Neural progenitor cell (in vitro differentiated cells): ENCODE data around the gene TMEM101. TPM values are rescaled to one million over a fixed set of nuclear protein-coding genes. Genes with fewer than 3 reads are reported as not detected.

Experiments used
- DNase-seq: peaks from one replicate; pipeline ENCODE4 v3.0.0-alpha.2; 2016; ENCODE audit warnings: low spot score
- H2AFZ ChIP-seq: fragments of 200-600 bp; sonication (generic); replicated peaks from 2 replicates; pipeline ENCODE4 v1.6.1; 2016; ENCODE audit warnings: antibody characterized with exemption
- H3F3A ChIP-seq: fragments of 200-600 bp; sonication (generic); 2 replicates; pipeline ENCODE4 v1.6.1; 2016; ENCODE audit warnings: antibody characterized with exemption, low read depth
- H3K27ac ChIP-seq: fragments of 200-600 bp; sonication (generic); 2 replicates; pipeline ENCODE4 v1.5.1; 2016; ENCODE audit warnings: mild to moderate bottlenecking
- H3K27me3 ChIP-seq: fragments of 200-600 bp; sonication (generic); 2 replicates; pipeline ENCODE4 v1.6.1; 2016; ENCODE audit warnings: mild to moderate bottlenecking, moderate library complexity
- H3K36me3 ChIP-seq: fragments of 200-600 bp; sonication (generic); 2 replicates; pipeline ENCODE4 v1.5.1; 2016
- H3K4me1 ChIP-seq: fragments of 200-600 bp; sonication (generic); 2 replicates; pipeline ENCODE4 v1.6.1; 2016; ENCODE audit warnings: mixed run types
- H3K4me2 ChIP-seq: fragments of 200-600 bp; sonication (generic); 2 replicates; pipeline ENCODE4 v1.6.1; 2016
- H3K4me3 ChIP-seq: fragments of 200-600 bp; sonication (generic); 2 replicates; pipeline ENCODE4 v1.5.1; 2016
- H3K79me2 ChIP-seq: fragments of 200-600 bp; sonication (generic); 2 replicates; pipeline ENCODE4 v1.6.1; 2016; ENCODE audit warnings: low read depth
- H3K9ac ChIP-seq: fragments of 200-600 bp; sonication (generic); 2 replicates; pipeline ENCODE4 v1.6.1; 2016
- H3K9me3 ChIP-seq: fragments of 200-600 bp; sonication (generic); 2 replicates; pipeline ENCODE4 v1.5.1; 2016; ENCODE audit warnings: low read depth
- H4K20me1 ChIP-seq: fragments of 200-600 bp; sonication (generic); 2 replicates; pipeline ENCODE4 v1.6.1; 2016; ENCODE audit warnings: low read depth
- H3K27ac Mint-ChIP-seq: 3 replicates; pipeline ENCODE4 v1.8.0; 2021; ENCODE audit warnings: mixed read lengths
- H3K27me3 Mint-ChIP-seq: 2 replicates; pipeline ENCODE4 v1.8.0; 2022; ENCODE audit warnings: low read depth, mild to moderate bottlenecking, inconsistent platforms, moderate library complexity, mixed read lengths; ENCODE audit not compliant: insufficient read depth
- H3K36me3 Mint-ChIP-seq: 3 replicates; pipeline ENCODE4 v1.8.0; 2021; ENCODE audit warnings: mixed read lengths
- H3K4me1 Mint-ChIP-seq: 3 replicates; pipeline ENCODE4 v1.8.0; 2021; ENCODE audit warnings: mixed read lengths
- H3K4me3 Mint-ChIP-seq: 3 replicates; pipeline ENCODE4 v1.8.0; 2021; ENCODE audit warnings: mild to moderate bottlenecking, moderate library complexity, mixed read lengths
- H3K9me3 Mint-ChIP-seq: 3 replicates; pipeline ENCODE4 v1.8.0; 2020; ENCODE audit warnings: mixed read lengths
- EZH2 ChIP-seq: fragments of 200-600 bp; sonication (generic); IDR thresholded peaks from 2 replicates; pipeline ENCODE4 v1.6.1; 2017; ENCODE audit warnings: antibody characterized with exemption, mild to moderate bottlenecking, moderate library complexity
- EZH2phosphoT487 ChIP-seq: fragments of 200-600 bp; sonication (generic); IDR thresholded peaks from 2 replicates; pipeline ENCODE4 v1.6.1; 2017; ENCODE audit warnings: antibody characterized with exemption
- total RNA-seq: library from RNA; depleted of rRNA; stranded (reverse); fragments of >200 nt; gene quantifications from 2 replicates; pipeline ENCODE4 v1.2.3, GENCODE V29; 2015; ENCODE audit warnings: low replicate concordance
- TF ChIP-seq, protein P1 (sequence below): fragments of 200-600 bp; sonication (generic); IDR thresholded peaks from 2 replicates; pipeline ENCODE4 v1.5.1; 2017; ENCODE audit warnings: antibody characterized with exemption, mild to moderate bottlenecking

TMEM101 gene
- total RNA-seq, 1 donor from 2014 or later = 33.8 TPM

DNA sequence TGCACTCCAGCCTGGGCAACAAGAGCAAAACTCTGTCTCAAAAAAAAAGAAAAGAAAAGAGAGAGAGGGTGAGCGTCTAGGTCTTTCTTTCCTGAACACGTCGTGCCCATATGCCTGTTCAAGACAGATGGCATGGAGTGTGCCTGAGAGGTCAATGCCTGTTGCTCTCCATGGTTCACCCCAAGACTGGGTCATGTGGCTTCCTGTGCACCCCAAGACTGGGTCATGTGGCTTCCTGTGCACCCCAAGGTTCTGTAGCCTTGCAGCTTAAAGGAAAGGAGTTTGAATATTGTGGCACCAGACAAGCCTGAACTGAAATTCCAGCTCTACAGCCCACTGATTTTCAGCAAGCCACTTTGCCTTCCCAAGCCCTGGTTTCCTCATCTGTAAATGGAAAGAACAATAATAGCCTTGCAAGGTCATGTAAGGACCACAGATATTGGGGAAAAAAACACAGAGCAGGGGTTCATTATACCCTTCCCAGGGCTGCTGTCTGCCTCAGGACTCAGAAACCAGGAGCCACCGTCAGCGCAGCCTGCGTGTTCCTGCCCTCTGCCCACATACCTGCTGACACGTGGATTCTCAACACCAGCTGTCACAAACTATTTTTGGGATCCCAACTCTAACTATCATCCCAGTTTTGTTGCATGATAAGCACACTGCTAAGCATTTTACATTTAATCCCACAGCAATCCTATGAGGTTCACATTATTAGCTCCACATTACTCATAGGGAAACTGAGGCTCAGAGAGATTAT is 28.4 kb downstream of the TMEM101 start:
- peaks cover 19% of the 10 kb centered on the region for H3K4me1 ChIP-seq
- H3K4me1 Mint-ChIP-seq = peaks cover 15% of the 10 kb centered on the region
- peaks cover 30% of the 10 kb centered on the region for H3K27me3 ChIP-seq
- H2AFZ ChIP-seq = no peak overlapping the region
- H3K4me3 Mint-ChIP-seq = no peak overlapping the region
- no peak overlapping the region for H3K27ac ChIP-seq
- H3K27me3 Mint-ChIP-seq = peaks cover 6% of the 10 kb centered on the region
- TF ChIP-seq EZH2phosphoT487 = no peak
- TF ChIP-seq, protein P1, sequence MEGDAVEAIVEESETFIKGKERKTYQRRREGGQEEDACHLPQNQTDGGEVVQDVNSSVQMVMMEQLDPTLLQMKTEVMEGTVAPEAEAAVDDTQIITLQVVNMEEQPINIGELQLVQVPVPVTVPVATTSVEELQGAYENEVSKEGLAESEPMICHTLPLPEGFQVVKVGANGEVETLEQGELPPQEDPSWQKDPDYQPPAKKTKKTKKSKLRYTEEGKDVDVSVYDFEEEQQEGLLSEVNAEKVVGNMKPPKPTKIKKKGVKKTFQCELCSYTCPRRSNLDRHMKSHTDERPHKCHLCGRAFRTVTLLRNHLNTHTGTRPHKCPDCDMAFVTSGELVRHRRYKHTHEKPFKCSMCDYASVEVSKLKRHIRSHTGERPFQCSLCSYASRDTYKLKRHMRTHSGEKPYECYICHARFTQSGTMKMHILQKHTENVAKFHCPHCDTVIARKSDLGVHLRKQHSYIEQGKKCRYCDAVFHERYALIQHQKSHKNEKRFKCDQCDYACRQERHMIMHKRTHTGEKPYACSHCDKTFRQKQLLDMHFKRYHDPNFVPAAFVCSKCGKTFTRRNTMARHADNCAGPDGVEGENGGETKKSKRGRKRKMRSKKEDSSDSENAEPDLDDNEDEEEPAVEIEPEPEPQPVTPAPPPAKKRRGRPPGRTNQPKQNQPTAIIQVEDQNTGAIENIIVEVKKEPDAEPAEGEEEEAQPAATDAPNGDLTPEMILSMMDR = no peak
- TF ChIP-seq EZH2 = no peak
- no peak overlapping the region for H3K4me3 ChIP-seq
- no peak overlapping the region for H3K4me2 ChIP-seq
- no peaks in the 10 kb centered on the region for H4K20me1 ChIP-seq
- H3K9me3 ChIP-seq = no peaks in the 10 kb centered on the region
- H3F3A ChIP-seq = peaks cover 12% of the 10 kb centered on the region
- H3K27ac Mint-ChIP-seq = no peak overlapping the region
- no peaks in the 10 kb centered on the region for H3K36me3 Mint-ChIP-seq
- H3K79me2 ChIP-seq = no peaks in the 10 kb centered on the region
- DNase-seq = no peak
- no peak overlapping the region for H3K9ac ChIP-seq
- no peaks in the 10 kb centered on the region for H3K9me3 Mint-ChIP-seq
- no peaks in the 10 kb centered on the region for H3K36me3 ChIP-seq

DNA sequence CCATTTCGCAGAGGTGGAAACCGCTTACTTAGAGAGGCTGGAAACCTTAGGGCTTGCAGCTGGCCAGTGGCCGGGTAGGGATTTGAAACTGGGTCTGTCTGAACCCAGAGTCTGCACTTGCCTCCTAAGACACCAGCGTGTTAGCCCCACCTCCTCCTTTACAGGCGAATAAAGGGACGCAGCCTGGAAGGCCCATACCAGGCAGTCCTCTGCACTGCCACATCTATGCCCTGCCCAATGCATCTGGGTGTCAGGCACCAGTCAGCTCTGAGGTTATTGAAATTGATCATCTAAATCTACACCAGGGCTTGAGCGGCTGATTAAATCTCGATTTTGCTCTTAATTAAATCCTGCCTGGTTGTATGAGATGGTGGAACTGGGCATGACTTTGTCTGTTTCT is 30.2 kb downstream of the TMEM101 start:
- Histone ChIP-seq H3K4me3 (peak overlapping the region; percentile 56), H3K79me2 (no peaks in the 10 kb centered on the region), H3K27ac (no peak overlapping the region), H3F3A (peaks cover 12% of the 10 kb centered on the region), H4K20me1 (no peaks in the 10 kb centered on the region), H3K4me2 (peak overlapping the region; percentile 85), H3K9ac (no peak overlapping the region), H2AFZ (peak overlapping the region; percentile 94), H3K36me3 (no peaks in the 10 kb centered on the region), H3K9me3 (no peaks in the 10 kb centered on the region), H3K27me3 (peaks cover 41% of the 10 kb centered on the region), H3K4me1 (peaks cover 19% of the 10 kb centered on the region)
- Mint-ChIP-seq H3K9me3 (no peaks in the 10 kb centered on the region), H3K36me3 (no peaks in the 10 kb centered on the region), H3K27ac (no peak overlapping the region), H3K4me1 (peaks cover 15% of the 10 kb centered on the region), H3K4me3 (peak overlapping the region; percentile 80), H3K27me3 (peaks cover 6% of the 10 kb centered on the region)
- peak; percentile 52 for DNase-seq
- TF ChIP-seq EZH2 (no peak), EZH2phosphoT487 (no peak)
- TF ChIP-seq, protein P1 = no peak

DNA sequence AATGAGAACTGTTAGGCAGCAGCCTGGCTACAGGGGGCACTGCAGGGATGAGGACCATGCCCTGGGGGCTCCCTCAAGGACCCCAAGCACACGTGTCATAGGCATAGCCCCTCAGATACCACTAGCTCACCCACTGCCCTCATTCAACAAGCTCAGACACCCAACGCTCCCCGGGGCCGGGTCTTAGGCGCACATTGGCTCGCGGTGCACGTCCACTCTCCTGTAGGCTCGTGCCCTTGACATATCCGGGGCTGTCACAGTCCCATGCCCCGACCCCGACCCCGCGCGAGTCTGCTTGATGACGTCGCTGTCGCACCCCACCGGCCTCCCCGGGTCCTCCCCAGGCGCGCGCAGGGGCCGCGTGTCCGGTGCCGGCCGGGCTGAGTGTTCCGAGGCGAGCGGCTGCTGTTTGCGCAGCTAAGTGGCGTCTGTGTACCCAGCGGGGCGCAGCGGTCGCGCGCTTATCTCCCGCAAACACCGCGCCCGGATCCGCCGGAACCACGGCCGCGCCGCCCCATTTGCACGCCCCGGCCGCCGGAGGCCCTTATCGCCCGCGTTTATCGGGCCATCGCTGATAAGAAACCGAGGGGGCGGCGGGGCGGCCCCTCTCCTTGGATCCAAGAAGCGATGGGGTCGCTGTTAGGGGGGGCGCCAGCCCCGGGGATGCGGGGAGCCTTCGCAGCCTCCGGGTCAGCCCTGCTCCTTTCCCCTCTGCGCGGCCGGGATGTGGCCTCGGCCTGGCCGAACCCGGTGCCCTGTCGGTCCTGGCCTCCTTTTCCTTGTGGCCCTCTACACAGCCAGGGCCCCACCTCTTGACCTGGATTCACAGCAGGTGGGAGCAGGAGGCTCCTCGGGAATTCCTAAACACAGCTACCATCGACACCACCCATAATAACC is 31.0 kb downstream of the TMEM101 start:
- Mint-ChIP-seq H3K36me3 (no peaks in the 10 kb centered on the region), H3K27ac (no peak overlapping the region), H3K27me3 (peaks cover 6% of the 10 kb centered on the region), H3K4me3 (peak overlapping the region; percentile 80), H3K4me1 (peaks cover 15% of the 10 kb centered on the region), H3K9me3 (no peaks in the 10 kb centered on the region)
- Histone ChIP-seq H3K4me3 (peak overlapping the region; percentile 56), H4K20me1 (no peaks in the 10 kb centered on the region), H3K9me3 (no peaks in the 10 kb centered on the region), H3F3A (peaks cover 12% of the 10 kb centered on the region), H3K27me3 (peaks cover 49% of the 10 kb centered on the region), H3K27ac (no peak overlapping the region), H3K4me1 (peaks cover 19% of the 10 kb centered on the region), H2AFZ (peak overlapping the region; percentile 94), H3K9ac (no peak overlapping the region), H3K36me3 (no peaks in the 10 kb centered on the region), H3K79me2 (no peaks in the 10 kb centered on the region), H3K4me2 (peak overlapping the region; percentile 85)
- peak; percentile 64 for DNase-seq
- peak; percentile 58 for TF ChIP-seq EZH2phosphoT487
- TF ChIP-seq EZH2 = no peak
- TF ChIP-seq, protein P1 = peak; percentile 55
